Stimulated activated CD4-positive, alpha-beta T cell treated with anti-CD3 and anti-CD28 coated beads, TNF-alpha, amount 100 ng/mL, for 1 hour (primary cell): Measurements from ENCODE around the gene SQOR.

Source experiments
- DNase-seq, 3 donors: peaks; one replicate each; pipeline ENCODE4 v3.0.0-alpha.2; 2020; ENCODE audit warnings: low read depth in 3 of 3, low spot score in 1 of 3

SQOR gene

GRCh38 chr15:45704329-45705249 lies 69.8 kb downstream of the SQOR start:
- DNase-seq = peak in 1 of 3 donors; percentile 4

- DNase-seq = peak; percentile 23 to 42 (median 40)
These were observed 71.0 kb downstream of the SQOR start for GRCh38 chr15:45705510-45706473.

GRCh38 chr15:45710657-45711056 lies 75.8 kb downstream of the SQOR start:
- no peak for DNase-seq

- DNase-seq = peak in 1 of 3 donors; percentile 11
These were observed 80.0 kb downstream of the SQOR start for GRCh38 chr15:45714590-45715488.

GRCh38 chr15:45715528-45715927 lies 80.7 kb downstream of the SQOR start:
- no peak for DNase-seq

- DNase-seq = no peak
These were observed 84.7 kb downstream of the SQOR start for GRCh38 chr15:45719490-45719889.

GRCh38 chr15:45720183-45720582 lies 85.4 kb downstream of the SQOR start:
- no peak for DNase-seq

GRCh38 chr15:45728641-45729040 lies 93.8 kb downstream of the SQOR start:
- DNase-seq = no peak

GRCh38 chr15:45729141-45729540 lies 94.3 kb downstream of the SQOR start:
- no peak for DNase-seq

GRCh38 chr15:45731343-45731742 lies 96.5 kb downstream of the SQOR start:
- no peak for DNase-seq

GRCh38 chr15:45732662-45733061 lies 97.8 kb downstream of the SQOR start:
- no peak for DNase-seq

- DNase-seq = no peak
These were observed 99.5 kb downstream of the SQOR start for GRCh38 chr15:45734260-45734711.
